Stimulated activated CD4-positive, alpha-beta T cell treated with anti-CD3 and anti-CD28 coated beads, Interleukin-15, amount 100 ng/mL, for 1 hour (primary cell): Measurements from ENCODE around the gene GRIN3A.
"Not testable (repeated sequence)": the region's sequence is repeated elsewhere in the genome, so short reads cannot be mapped to it uniquely, and the experiment has no call there.

Experiments used
- DNase-seq, 2 donors: peaks; one replicate each; pipeline ENCODE4 v3.0.0-alpha.2; 2020; ENCODE audit warnings: low read depth in 1 of 2, low spot score in 1 of 2

The GRIN3A gene

DNA sequence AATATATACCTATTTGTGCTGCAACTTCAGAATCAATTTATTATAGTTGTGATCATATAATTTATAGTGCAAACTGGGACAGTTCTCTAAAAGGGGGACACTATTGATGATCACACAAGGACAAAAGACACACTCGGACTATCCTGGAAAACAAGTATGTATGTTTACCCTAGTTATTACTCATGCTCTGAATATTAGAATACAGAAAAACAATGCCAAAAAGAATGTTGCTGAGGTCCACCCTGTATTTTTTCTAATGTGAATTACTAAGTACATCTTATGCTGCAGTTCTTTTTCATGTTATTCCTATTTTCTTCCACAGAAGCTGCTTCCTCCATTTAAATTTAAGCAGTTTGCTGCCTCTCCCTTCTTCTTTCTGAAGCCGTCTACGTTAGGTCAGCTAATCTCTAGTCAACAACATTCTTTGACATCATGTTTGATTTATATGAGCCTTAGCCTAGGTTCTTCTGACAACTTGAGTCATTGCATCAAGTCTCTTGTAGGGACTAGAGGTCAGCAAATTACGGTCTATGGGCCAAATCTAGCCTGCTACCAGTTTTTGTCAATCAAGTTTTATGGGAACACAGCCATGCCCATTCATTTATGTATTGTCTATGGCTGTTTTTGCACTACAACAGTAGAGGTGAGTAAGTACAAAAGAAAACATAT is 103.6 kb downstream of the GRIN3A start:
- no peak for DNase-seq

DNA sequence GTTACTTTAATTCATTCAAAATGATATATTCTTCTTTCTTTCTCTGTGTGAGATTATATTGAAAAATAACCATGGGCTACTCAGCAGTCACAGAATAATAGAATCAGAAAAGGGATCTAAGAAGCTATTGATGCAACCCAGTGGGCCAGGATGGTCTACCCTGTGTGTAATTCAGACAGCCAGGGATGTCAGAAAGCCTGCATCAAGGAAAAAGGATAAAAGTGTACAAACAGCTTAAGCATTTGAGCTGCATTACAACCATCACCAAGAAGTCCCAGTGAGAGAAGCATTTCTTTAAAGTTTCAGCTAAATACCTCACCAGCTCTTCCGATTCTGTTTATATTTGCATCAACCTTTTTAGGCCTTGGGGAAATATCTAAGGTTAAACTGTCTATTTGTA is 105.8 kb downstream of the GRIN3A start:
- no peak for DNase-seq

DNA sequence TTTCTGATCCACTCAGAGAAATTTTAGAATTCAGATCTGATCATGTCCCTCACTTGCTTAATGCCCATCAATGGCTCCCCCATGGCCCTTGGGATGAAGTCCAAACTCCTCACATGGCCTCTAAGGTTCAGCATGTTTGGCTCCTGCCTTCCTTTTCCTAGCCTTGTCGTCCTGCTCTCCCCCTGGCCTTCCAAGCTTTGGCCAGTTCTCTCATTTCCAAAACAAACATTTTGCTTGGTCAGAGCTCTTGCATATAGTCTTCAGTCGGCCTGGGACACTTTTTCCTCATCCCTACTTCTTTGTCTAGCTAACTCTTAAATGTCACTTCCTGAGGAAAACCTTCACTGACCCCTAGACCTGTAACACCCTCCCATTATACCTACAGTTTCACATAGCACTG is 106.6 kb downstream of the GRIN3A start:
- DNase-seq, result no peak

DNA sequence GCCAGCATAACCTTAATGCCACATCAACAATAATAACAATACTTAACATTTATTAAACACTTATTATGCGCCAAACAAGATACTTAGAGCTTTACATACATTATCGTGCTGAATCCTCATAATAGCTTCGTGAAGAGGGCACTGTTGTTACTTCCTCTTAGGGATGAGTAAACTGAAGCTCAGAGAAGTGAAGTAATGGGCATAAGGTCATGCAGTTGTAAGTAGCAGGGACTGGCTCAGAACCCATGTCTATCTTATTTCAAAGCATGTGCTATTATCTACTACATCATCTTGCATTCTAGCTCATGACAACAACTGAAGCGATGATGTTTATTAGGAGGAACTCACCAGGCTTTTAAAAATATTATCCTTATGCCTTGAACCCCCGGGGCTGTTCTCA is 108.8 kb downstream of the GRIN3A start:
- DNase-seq, result no peak

DNA sequence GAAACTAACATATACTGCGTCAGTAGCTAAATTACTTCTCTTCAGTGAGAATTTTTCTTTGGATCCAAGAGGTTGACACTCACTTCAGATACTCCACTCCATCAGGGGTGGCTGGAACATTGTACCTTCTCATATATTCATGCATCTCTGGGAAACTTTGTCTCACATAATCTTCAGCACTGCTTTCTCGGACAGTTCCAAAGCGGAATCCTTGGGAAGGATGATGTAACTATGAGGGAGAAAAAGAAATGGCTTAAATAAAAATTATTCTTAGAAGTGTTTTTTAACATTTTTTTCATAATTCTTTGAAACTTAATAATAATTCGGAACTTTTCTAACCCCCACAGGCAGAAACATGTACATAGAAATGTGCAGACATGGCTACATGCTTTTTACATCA is 110.3 kb downstream of the GRIN3A start:
- DNase-seq, result no peak

DNA sequence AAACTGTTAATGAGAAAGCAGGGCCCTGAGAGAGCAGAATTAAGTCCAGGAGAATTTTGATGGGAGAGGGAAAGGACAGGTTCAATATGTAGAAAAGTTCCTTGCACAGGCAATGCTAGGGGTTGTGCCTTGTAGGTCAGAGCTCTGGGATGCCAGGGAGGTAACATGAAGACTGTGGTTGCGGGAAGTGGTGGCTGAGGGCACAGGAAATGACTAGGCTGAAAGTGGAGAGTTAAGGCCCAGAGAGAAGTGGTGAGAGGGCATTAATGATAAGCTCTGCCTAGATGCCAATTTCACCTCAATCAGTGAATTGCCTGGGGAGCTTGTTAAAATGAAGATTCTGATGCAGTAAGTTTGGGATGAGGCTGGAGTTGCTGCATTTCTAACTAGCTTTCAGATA is 112.2 kb downstream of the GRIN3A start:
- no peak for DNase-seq

DNA sequence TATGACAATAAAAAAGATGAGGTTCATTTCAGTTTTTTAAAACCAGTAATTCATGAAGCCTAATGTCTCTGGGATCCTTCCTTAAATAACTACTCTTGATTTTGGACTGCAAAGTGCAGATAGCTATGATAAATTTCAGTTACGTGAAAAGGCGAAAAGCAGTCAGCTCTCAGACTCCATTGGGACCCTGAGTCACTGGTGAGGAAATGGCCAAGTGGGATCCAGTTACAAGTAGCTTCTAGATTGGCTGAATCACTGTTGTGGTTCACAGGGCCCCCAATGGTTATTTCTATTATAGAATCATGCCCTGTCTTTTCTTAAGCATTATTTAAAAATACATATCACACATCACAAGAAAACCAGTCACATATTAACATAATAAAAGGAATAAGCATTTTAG is 112.6 kb downstream of the GRIN3A start:
- DNase-seq, result no peak

DNA sequence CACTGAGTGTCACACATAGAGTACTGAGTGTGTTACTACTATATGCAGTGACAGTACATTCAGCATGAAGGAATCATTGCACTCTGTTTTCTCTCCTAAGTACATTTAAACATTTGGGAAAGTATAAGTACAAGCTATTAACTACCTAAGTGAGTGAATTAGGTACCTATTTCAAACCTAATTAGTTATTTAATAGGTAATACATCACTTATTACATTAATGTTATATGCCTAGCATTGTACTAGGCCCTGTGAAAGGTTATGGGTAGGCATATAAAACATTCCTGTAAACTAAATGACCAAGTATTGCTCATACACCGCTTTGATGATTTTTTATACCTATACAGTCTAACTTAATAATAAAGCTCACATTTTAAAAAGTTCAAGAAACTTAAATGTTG is 118.0 kb downstream of the GRIN3A start:
- no peak for DNase-seq

DNA sequence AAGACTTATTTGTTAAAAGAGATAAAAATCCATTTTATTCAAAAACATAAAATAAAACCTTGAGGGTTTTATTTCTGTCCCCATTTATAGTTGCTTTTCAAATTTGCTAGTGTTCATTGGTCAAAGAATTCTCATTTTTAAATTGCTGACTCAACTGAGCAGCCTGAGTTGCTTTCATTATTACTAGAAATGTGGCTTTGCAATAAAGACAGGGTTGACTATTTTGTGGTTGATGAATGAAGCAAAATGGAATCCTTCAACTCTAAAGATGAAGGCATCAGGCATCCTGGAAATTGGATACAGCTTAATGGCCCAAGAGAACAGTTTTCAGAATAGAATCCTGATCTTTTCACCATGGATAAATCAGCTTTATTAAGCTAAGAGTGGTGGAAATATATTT is 119.7 kb downstream of the GRIN3A start:
- DNase-seq, result no peak

DNA sequence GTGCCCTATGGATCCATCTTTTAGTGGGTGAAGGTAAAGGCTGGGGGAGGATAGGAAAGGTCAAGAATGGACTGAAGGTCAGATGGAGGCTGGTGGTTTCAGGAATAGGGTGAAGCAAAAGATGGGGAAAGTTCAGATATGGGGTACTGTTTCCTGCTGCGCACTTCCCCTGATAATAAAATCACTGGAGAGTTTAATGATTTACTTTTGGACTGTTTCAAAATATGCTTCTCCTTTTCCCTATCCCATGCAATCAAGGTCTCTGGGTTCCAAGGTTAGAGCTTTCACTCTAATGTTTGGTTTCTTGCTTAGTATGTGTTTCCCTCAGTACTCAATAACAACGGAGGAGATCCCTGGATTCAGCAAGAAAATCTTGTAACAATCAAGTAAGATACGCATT is 132.9 kb downstream of the GRIN3A start:
- DNase-seq, result no peak

DNA sequence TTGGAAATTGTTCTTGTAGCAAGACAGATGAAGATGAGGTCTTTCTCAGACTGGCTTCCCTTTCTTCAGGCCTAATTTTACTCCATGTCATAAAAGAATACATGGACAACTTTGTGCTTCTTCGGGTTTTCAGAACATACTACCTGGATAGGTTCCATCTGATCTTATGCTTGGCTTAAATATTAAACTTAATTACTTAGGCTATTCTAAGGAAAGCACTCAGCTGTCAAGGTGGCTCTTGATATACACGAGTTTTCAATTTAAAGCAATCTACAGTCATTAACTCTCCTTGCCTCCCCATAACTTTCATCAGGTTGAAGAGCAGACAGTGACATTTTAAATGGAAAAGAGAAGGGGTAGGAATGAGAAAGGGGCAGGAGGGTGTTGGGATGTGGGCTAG is 134.2 kb downstream of the GRIN3A start:
- DNase-seq, result no peak

DNA sequence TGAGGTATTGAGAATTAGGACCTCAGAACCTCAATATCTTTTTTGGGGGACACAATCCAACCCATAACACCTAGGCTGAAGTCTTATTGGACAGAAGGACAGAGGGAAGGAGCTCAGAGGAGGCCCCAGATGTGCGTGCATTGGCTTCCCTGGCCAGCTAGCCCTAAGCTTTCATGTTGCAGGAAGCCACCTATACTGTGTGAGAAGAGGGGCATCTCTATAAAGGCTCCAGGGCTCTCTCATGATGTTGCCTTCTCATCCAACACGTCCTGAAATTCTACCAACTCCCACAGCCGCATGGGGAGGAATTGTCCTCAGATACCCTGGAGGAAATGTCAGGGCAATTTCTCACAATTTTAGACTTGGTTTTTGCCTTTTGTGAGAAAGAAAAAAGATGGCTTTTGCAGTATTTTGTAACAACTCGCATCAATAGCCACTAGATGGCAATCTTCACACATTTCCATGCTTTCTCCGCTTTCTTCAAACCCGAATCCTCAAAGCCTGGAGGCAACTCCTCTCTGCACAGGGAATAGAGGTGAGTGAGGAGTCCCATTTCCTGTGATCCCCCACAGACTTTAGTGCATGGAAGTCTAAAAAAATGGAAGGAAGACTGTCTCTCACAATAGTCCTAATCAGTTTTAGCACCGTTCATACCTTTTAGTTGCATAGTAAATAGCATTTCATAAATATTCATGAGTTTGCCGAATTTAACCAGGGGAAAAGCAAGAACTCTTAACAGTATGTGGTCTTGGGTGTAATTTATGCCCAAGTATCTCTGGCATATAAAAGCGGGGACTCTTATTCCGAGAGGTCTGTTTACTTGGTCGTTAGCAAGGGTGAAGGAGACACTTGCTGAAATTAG is 136.3 kb downstream of the GRIN3A start:
- DNase-seq, result no peak

DNA sequence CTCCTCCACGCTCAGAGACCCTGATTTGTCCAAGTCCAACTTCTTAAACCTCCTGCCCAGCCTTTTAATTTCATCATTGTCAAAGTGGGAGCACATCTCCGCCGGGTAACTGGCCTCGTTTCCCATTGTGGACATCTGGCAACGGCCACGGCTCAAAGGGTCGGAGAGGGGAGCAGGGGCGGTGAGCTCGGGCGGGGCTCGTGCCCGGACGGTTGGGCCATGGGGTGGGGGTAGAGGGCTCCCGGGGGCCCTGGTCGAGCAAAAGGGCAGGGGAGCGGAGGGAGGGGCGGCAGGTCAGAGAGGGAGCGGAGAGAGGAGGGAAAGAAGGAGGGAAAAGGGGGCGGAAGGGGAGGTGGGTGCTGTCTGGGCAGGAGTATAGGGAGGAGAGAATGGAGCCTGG is 143.7 kb downstream of the GRIN3A start, which contains the start of gene PPP3R2:
PPP3R2 (minus strand) TSS at position 174 of the 400 bp plus-strand sequence; CDS start at position 126, 48 bp downstream.
- no peak for DNase-seq

DNA sequence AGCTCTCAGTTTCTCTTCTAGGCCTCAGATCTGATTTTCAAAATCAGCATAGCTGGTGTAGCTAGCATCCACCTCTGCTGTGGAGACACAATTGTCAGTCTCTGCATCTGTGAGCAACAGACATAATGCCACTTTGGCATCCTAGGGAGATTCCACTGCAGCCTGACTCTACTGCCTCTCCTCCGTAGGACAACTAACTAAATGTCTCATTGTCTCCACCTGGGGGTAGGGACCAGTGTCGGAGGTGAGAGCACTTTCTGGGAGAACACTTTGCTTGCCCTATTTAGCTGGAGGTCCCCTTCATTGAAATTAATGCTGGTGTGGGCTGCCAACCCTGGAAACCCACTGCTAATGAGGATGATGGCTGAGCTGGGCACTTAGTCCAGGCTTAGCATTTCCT is 145.1 kb downstream of the GRIN3A start:
- no peak for DNase-seq

DNA sequence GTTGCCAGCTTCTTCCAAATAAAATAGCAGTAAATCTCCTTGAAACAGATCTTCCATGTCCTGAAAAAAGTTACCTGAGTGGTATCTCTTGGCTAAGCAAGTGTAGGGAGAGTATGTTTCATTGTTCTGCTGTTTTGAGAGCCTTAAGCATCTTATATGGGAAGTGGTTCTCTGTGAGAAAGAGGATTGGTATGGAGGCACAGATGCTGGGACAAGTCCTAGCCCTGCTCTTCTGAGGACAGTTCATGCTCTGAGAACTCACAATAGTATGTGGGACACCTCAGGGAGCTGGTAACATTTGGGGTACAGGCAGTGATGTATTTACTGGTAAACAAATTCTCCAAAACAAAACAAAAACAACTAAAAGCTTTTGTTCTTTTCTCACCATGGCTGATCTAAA is 145.7 kb downstream of the GRIN3A start:
- DNase-seq, result no peak

DNA sequence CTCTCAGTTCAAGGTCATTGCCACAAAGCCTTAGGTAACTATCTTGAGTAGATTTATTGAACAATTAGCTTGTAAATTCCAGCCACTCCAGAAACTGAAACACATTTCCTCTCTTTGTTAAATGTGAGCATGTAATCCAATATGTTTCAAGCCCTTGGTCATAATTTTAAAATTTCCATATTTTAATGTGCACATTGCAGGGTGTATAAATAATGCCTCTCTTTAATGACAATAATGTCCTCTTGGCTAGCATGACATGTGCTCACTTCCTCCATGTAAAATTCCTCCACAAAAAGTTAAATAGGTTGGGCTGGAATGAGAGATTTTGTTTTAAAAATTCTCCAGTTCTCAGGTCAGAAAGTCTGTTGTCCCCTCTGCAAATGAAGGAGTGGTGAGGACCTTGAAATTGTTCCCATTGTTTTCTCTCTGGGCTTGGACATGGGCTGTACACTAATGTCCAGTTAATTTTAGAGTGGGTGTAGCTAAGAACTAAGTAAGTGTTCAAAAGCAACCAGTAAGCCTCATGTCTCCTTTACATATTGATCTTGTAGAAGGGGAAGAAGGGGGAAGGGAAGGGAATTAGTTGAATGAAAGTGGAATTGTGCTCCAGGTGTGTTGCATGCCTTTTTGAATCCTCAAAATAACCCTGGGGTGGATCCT is 146.5 kb downstream of the GRIN3A start:
- no peak for DNase-seq

DNA sequence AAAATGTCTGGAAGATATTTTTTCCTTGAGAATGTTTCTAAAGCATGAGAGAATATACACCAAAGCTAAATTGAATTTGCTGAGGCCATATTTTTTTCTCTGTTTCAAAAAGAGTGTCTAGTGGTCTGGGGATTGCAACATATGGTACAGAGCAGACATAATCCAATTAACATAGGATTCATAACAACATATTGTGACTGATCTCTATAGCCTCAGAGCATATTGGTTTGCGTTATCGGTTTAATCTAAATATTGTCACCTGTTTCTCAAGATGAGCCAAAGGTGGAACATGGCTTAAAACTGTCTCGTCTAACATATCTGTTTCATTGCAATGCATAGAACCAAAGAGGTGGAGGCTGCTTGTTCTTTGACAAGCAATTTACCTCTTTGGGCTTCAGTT is 147.5 kb downstream of the GRIN3A start:
- DNase-seq, result no peak

DNA sequence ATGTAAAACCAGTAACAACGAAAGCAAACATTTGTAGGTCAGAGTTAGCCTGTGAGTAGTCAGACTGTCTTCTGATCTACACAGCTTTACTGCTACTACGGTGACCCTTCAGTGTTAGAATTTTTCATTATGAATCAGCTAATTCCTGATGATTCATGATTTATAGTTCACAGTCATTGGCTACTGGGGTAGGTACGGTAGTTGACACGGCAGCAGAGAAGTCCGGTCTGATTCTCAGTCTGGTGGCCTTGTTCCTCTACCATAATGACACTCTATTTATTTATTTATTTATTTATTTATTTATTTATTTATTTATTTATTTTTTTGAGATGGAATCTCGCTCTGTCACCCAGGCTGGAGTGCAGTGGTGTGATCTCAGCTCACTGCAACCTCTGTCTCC is 148.4 kb downstream of the GRIN3A start:
- DNase-seq, result not testable (repeated sequence)

DNA sequence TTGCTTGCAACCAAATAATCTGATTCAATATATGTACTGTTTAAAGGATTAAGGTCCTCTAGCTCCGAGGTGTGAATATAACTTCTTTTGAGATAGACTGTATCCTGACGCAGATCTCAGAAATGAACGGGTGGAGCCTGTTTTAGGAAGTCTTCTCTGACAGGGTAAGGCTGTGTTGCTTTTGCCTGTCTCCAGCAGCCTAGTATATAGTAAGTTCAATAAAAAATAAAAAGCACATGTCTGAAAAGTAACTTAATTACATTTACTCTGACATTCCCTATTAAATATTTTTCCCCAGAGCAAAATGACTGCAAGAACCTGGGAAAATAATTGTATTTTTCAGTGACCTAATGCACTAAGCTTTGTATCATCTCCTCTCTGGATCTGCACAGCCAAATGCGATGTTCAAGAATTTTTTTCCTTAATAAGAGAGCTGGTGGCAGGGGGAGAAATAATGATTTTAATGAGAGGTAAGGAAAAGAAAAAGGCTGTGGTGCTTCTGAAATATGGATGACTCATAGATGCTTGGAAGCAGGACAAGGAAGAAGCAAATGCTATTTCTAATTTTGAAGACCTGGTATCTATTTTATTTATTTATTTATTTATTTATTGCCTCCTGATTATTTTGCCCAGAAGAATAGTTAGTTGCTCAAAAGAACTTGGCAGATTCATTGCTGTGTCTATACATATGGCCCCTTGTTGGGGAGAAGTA is 151.0 kb downstream of the GRIN3A start:
- DNase-seq, result no peak

DNA sequence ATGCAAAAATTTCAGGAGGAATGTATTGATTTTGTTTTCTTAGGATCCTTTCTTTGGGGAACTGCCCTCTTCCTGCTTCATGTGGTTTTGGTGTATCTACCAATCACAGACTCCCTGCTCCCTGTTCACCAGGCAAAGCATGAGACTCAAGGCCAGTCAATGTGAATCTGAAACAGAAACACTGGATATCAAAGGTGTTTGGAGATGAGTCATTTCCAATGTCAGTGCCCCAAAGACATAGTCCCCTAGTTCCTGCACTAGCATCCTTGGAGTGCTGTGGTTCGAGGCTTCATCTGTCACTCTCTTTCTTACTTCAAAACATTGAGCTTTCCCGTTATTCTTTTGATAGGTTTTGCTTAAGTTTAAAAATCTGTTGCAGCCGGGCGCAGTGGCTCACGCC is 151.8 kb downstream of the GRIN3A start:
- no peak for DNase-seq

DNA sequence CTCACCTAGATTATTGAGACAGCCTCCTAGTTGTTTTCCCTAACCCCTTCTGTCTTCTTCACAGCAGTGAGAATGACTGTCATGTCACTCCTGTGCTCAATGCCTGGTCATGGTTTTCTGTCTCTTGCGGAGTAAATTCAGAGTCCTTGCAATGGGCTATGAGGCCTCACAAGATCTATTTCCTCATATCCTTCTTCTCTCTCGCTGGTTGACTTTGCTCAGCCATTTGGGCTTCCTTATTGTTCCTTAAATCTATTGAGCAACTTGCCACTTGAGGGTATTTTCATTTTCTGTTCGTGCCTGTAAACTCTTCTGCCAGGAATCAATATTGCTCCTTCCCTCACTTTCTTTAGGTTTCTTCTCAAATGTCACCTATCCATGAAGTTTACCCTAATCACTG is 152.7 kb downstream of the GRIN3A start:
- DNase-seq, result no peak

DNA sequence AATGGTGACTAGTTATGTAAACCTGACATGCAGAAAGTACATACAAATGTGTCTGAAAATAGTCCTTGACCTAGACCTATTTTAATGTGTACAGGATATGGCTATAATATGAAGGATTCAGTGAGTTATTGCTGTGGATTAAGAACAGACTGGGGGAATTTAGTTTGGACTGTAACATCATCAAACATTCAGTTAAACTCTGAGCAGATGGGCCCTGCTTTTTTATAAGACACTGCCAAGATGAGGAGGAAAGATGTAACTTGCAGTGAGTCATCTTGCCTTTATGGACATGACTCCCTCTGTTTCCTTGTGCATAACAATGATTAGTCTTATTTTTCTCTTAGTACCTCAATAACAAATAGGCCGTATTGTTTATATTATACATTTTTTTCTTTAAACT is 155.9 kb downstream of the GRIN3A start:
- DNase-seq, result no peak
